GM23338 (cell line): ENCODE results near the gene APBA2.
"Not testable (repeated sequence)": the region's sequence is repeated elsewhere in the genome, so short reads cannot be mapped to it uniquely, and the experiment has no call there.

ENCODE experiments used
- CTCF ChIP-seq, 2 experiments: fragments of 200-600 bp in 1 of 2; sonication (generic) in 1 of 2; conservative IDR thresholded peaks; 2 replicates each; pipeline versions ENCODE4 v1.5.1 to v1.6.1; 2016 to 2017; ENCODE audit warnings: antibody characterized with exemption in 2 of 2, low read depth in 2 of 2, mild to moderate bottlenecking in 2 of 2, moderate library complexity in 1 of 2
- ETS1 ChIP-seq: IDR thresholded peaks from 2 replicates; pipeline ENCODE4 v1.6.1; 2016; ENCODE audit warnings: antibody characterized with exemption
- EZH2 ChIP-seq: fragments of 200-600 bp; sonication (generic); IDR thresholded peaks from one replicate; pipeline ENCODE4 v1.8.0; 2017; ENCODE audit warnings: antibody characterized with exemption, mild to moderate bottlenecking, low read depth; ENCODE audit not compliant: unreplicated experiment
- POLR2AphosphoS5 ChIP-seq: IDR thresholded peaks from 2 replicates; pipeline ENCODE4 v1.6.1; 2016; ENCODE audit warnings: antibody characterized with exemption, low read depth
- REST ChIP-seq: IDR thresholded peaks from one replicate; pipeline ENCODE4 v1.6.1; 2018; ENCODE audit warnings: antibody characterized with exemption; ENCODE audit not compliant: unreplicated experiment
- ZNF114 ChIP-seq: fragments of 250-450 bp; sonication (Bioruptor Pico); IDR thresholded peaks from 2 replicates; pipeline ENCODE4 v1.5.0; 2020; ENCODE audit warnings: mild to moderate bottlenecking, moderate library complexity

GRCh38 chr15:28843520-28843919 is 42.3 kb upstream of the APBA2 start:
- not testable (repeated sequence) for TF ChIP-seq CTCF (conservative IDR thresholded peaks at IDR 0.05; ENCODE audit: low read depth in 2 of 2); ZNF114 (CRISPR knock-in tag); EZH2; REST; POLR2AphosphoS5; ETS1
